ENCODE results near the gene MYH11.

MYH11 gene

GRCh38 chr16:15856901-15857698, at the start of gene MYH11:
MYH11 (minus strand) TSS chr16:15857028; CDS start chr16:15838252, 18,776 bp downstream.
- DNase-seq (ENCODE audit: low read depth) = no peak

DNA sequence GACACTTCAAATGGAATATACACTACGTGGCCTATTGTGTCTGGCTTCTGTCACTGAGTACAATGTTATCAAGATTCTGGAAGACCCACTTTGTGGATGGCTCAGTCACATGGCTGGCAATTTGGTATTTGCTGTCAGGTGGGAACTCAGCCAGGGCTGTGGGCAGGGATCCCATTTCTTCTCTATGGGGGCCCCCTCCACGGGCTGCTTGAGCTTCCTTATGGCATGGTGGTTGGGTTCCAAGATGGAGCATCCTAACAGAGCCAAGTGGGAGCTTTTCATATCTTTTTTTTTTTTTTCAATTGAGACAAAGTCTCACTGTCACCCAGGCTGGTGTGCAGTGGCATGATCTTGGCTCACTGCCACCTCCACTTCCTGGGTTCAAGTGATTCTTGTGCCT, 49.6 kb upstream of the MYH11 start:
- DNase-seq (ENCODE audit: low read depth) = no peak

GRCh38 chr16:15903960-15904359, 47.1 kb upstream of the MYH11 start:
- no peak for DNase-seq (ENCODE audit: low read depth)

- no peak for DNase-seq (ENCODE audit: low read depth)
Measured at GRCh38 chr16:15900901-15901500, 44.2 kb upstream of the MYH11 start.

DNA sequence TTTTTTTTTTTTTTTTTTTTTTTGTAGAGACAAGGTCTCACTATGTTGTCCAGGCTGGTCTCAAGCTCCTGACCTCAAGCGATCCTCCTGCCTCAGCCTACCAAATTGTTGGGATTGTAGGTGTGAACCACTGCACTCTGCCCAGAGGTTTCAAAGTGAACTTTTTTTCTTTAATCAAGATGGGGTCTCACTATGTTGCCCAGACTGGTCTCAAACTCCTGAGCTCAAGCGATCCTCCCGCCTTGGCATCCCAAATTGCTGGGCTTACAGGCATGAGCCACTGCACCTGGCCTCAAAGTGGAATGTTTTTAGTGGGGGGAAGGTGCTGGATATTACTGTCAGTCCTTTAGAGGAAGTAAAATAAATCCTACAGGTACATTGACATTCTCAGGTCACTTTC, 43.5 kb upstream of the MYH11 start:
- DNase-seq (ENCODE audit: low read depth) = no peak

- no peak for DNase-seq (ENCODE audit: low read depth)
Measured at GRCh38 chr16:15899538-15900100, 42.8 kb upstream of the MYH11 start.

DNA sequence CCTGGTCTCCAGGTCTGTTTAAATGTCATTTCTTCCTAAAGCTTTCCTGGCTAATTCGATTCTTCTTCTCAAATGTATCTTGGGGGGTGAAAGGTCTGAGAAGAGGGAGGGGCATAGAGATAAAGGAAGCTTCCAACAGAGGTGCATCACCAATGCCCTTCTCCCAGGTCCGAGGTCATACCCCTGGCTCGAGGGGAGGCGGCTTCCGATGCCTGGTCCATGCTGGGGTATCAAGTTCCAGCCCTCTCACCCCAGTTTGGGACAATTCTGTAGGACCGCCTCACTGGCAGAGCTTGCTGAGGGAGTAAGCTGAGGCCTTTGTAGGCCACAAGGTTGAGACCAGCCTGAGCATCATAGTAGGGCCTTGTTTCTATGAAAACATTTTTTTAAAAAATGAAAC, 41.8 kb upstream of the MYH11 start:
- DNase-seq (ENCODE audit: low read depth) = no peak

- no peak for DNase-seq (ENCODE audit: low read depth)
Measured at GRCh38 chr16:15897834-15898254, 41.0 kb upstream of the MYH11 start.

- no peak for DNase-seq (ENCODE audit: low read depth)
Measured at GRCh38 chr16:15897121-15897780, 40.4 kb upstream of the MYH11 start.

DNA sequence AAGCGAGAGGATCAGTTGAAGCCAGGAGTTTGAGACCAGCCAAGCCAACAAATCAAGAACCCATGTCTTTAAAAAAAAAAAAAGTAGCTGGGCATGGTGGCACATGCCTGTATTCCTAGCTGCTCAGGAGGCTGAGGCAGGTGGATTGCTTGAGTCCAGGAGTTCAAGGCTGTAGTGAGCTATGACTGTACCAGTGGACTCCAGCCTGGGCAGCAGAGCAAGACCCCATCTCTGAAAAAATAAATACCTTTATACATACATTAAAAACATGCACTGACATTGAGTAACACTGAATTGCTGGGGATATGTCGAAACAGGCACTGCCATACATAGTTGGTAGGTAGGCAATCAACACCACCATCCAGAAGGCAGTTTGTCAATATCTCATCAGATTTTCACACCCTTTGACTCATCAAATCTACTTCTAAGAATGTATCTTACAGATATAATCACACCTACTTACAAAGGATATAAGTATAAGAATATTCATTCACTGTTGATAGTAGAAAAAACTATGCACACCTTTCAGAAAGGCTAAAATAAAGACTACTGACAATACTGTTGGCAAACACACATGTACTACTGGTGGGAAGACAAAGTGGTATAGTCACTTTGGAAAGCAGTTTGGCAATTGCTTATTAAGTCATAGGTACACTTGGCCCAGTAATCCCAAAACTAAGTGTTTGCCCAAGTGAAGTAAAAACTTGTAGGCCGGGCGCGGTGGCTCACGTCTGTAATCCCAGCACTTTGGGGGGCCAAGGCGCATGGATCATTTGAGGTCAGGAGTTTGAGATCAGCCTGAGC, 37.9 kb upstream of the MYH11 start:
- DNase-seq (ENCODE audit: low read depth) = no peak

GRCh38 chr16:15891508-15891907, 34.7 kb upstream of the MYH11 start:
- DNase-seq (ENCODE audit: low read depth) = no peak

GRCh38 chr16:15888072-15888976, 31.5 kb upstream of the MYH11 start, which contains the start of gene CEP20:
CEP20 (minus strand) TSS chr16:15888603; CDS start chr16:15888585, 18 bp downstream.
- DNase-seq (ENCODE audit: low read depth) = peak; percentile 93

DNA sequence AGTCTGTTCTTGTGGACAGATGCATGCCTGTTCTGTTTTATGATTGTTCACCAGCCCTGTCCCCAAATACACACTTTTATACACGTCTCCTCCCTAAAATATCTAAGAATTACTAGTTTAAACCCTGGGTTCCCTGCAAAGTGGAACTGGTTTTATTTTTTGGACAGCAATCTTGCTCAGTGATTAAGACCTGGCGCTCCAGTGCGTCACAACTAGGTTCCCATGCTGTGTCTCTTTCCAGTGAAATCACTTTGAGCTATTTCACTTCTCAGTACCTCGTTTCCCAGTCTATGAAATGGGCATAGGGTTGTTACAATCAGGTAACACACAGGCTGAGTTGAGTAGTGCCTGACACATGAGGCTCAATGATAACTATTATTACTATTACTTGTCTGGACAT, 30.5 kb upstream of the MYH11 start:
- no peak for DNase-seq (ENCODE audit: low read depth)

DNA sequence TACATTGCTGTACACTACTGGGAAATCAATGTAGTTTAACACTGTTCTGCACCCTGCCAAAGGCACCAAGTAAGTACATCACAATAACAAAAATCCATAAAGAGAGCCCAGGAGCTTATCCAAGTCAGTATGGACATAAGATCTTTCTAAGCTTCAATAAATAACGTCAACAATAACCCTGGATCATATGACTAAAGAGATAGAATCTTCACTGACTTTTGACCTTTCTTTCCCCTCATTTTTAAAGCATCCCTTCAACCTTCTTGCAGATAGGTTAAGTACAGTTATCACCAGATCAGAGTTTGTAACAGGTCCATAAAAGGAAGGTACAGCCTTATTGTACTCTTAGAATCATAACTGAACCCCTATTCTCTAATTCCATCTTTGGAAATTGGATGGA, 29.2 kb upstream of the MYH11 start:
- DNase-seq (ENCODE audit: low read depth) = no peak

GRCh38 chr16:15885560-15886001, 28.8 kb upstream of the MYH11 start:
- DNase-seq (ENCODE audit: low read depth) = no peak

DNA sequence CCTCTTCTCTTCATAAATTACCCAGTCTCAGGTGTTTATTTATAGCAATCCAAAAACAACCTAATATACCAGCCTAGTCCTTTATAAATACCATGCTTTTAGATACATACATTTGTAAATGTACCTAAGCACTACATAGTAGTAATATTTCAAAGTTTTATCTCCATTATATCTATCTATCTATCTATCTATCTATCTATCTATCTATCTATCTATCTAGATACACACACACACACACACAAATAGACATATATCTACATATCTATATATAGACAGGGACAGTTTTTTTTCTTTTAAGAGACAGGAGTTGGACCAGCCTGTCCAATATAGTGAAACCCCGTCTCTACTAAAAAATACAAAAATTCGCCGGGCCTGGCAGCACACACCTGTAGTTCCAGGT, 25.7 kb upstream of the MYH11 start:
- no peak for DNase-seq (ENCODE audit: low read depth)

GRCh38 chr16:15881794-15882379, 25.1 kb upstream of the MYH11 start:
- no peak for DNase-seq (ENCODE audit: low read depth)

GRCh38 chr16:15880434-15881308, 23.8 kb upstream of the MYH11 start:
- no peak for DNase-seq (ENCODE audit: low read depth)

DNA sequence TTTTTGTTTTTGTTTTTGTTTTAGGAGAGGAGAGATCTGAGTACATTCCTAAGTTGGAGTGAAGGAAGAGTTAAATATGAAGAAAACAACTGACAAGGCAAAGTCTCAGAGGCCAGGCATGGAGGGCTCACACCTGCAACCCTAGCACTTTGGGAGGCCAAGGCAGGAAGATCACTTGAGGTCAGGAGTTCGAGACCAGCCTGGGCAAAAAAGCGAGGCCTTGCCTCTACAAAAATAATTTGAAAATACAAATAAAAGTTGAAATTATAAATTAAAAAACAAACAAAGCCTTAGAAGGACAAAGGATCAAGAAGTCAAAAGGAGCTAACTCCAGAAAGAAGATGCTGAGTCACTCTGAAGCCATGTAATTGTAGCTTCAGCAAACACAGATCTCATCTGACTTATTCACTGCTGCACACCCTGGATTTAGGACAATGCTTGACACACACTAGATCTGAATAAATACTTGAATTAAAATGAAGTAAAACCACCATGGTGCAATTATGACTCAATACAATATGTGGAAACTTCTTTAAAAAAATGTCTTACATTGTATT, 22.5 kb upstream of the MYH11 start:
- DNase-seq (ENCODE audit: low read depth) = peak; percentile 89

All from GM04503 (cell line).